Heart left ventricle (tissue), 16 donors: ENCODE data around the gene FGFRL1. TPM values are rescaled to one million over a fixed set of nuclear protein-coding genes. Genes with fewer than 3 reads are reported as not detected.

ENCODE experiments used
- ATAC-seq, 4 donors: fragments of 200-7000 bp; cut with Tn5 transposase; one replicate each; pipeline ENCODE4 v1.9.1; 2020 to 2022; ENCODE audit warnings: moderate library complexity in 4 of 4, mild to moderate bottlenecking in 3 of 4, moderate number of reproducible peaks in 1 of 4
- DNase-seq, 5 donors: peaks; one replicate each; pipeline ENCODE4 v3.0.0-alpha.2; 2020
- H3K27ac ChIP-seq, 12 donors: fragments of 200-600 bp; sonication (generic) in 4 of 12; one replicate each; pipeline versions ENCODE4 v1.5.0 to v1.8.0; 2016 to 2022; ENCODE audit warnings: mild to moderate bottlenecking in 2 of 12
- H3K27me3 ChIP-seq, 9 donors: fragments of 200-600 bp; sonication (generic) in 2 of 9; one replicate each; pipeline versions ENCODE4 v1.5.1 to v1.8.0; 2016 to 2022; ENCODE audit warnings: mild to moderate bottlenecking in 3 of 9
- H3K36me3 ChIP-seq, 9 donors: fragments of 200-600 bp; sonication (generic) in 2 of 9; one replicate each; pipeline versions ENCODE4 v1.5.0 to v1.8.0; 2018 to 2022; ENCODE audit warnings: mild to moderate bottlenecking in 2 of 9
- H3K4me1 ChIP-seq, 12 donors: fragments of 200-600 bp; sonication (generic) in 4 of 12; one replicate each; pipeline versions ENCODE4 v1.5.0 to v1.8.0; 2016 to 2022; ENCODE audit warnings: mild to moderate bottlenecking in 3 of 12
- H3K4me3 ChIP-seq, 12 donors: fragments of 200-600 bp; sonication (generic) in 4 of 12; one replicate each; pipeline versions ENCODE4 v1.5.0 to v1.8.0; 2017 to 2022; ENCODE audit warnings: mild to moderate bottlenecking in 9 of 12, moderate library complexity in 4 of 12
- H3K9me3 ChIP-seq, 12 donors: fragments of 200-600 bp; sonication (generic) in 4 of 12; one replicate each; pipeline versions ENCODE4 v1.5.0 to v1.8.0; 2016 to 2022; ENCODE audit warnings: mild to moderate bottlenecking in 1 of 12
- CTCF ChIP-seq, 12 donors: fragments of 200-600 bp; sonication (generic) in 4 of 12; IDR thresholded peaks; one replicate each; pipeline versions ENCODE4 v1.5.0 to v1.8.0; 2018 to 2022; ENCODE audit warnings: antibody characterized with exemption in 12 of 12, mild to moderate bottlenecking in 5 of 12
- POLR2A ChIP-seq, 2 donors: fragments of 450-650 bp; IDR thresholded peaks; one replicate each; pipeline ENCODE4 v1.6.1; 2017; ENCODE audit warnings: antibody characterized with exemption in 2 of 2, mild to moderate bottlenecking in 2 of 2, moderate library complexity in 2 of 2
- WGBS, 4 donors: extraction: QIAGEN DNeasy Blood & Tissue Kit in 2 of 4; methylation state at CpG; one replicate each; pipeline versions ENCODE4 v1.1.5 to v1.1.7; 2013 to 2018; 5-methylcytosine and 5-hydroxymethylcytosine counted together
- intact Hi-C, 10 donors: fragments of 100-400 bp; cut with DNase I; formaldehyde crosslinking; loops; one replicate each; pipeline versions ENCODE4 v1.11.1 to v1.14.2; 2022
- polyA plus RNA-seq, 2 donors: library from polyadenylated mRNA; stranded (reverse); fragments of 200-250 nt; gene quantifications; one replicate each; pipeline ENCODE4 v1.2.3, GENCODE V29; 2013
- total RNA-seq, 9 donors: library from RNA; depleted of rRNA in 2 of 9; stranded (reverse); fragments of >200 nt in 2 of 9; fragmentation: NEBNext Ultra II Directional in 3 of 9; extraction: Animal tissue kit (Norgen Biotek cat#: 25700) in 3 of 9; gene quantifications; one replicate each; pipeline versions ENCODE4 v1.1.0 to v1.2.4, GENCODE V29; 2016 to 2023
- donor health status: ischemic (EF 13 %, LVEDD 7.1; RV severe dilation, severe dysfunction).
- donor health status: healthy with polysubstance abuse.
- donor health status: DM: no; HTN: yes; CAD: no.
- donor health status: DM: no; HTN: no; CAD: no.
- donor health status: ischemic (EF 25% LVEDD 6.9; RV normal size, moderate dysfunction).
- donor health status: ischemic (EF 25% LVEDD 5.7; RV mildly dilated, moderate dysfunction).
- donor health status: healthy.
- donor health status: DM: yes; HTN: yes; CAD: no.
- donor health status: ischemic (EF 35%, LVEDD 5.7; RV mildly dilated, moderate dysfunction).
- donor health status: nonischemic (EF 11% LVEDD 7.7; RV severe dilation, severe dysfunction).
- donor health status: DM: yes; HTN: yes; CAD: no.
- donor health status: PGD.
- donor health status: ischemic (EF 29% LVEDD 5.4; RV normal size, mild dysfunction).
- donor health status: nonischemic (EF 23%, LVEDD 6.1; RV moderate dilation, normal function).

FGFRL1 gene
- total and polyA plus RNA-seq, 11 donors, result 23.6 to 90.7 (median 30.6) TPM

GRCh38 chr4:1021386-1022050 is 10.1 kb downstream of the FGFRL1 start:
- peaks cover 0 to 4% (median 0%) of the 10 kb centered on the region in 12 donors for H3K4me1 ChIP-seq
- WGBS, 4 donors, result 84 to 92% (median 89%) methylated on average over 16 to 19 of the region's 19 CpGs
- H3K4me3 ChIP-seq, result no peak overlapping the region
- H3K9me3 ChIP-seq, result no peaks in the 10 kb centered on the region
- intact Hi-C loops, result no loop called here
- H3K27ac ChIP-seq, result no peak overlapping the region
- H3K27me3 ChIP-seq, result no peaks in the 10 kb centered on the region
- no peak for DNase-seq
- H3K36me3 ChIP-seq, result peaks cover 0 to 16% (median 0%) of the 10 kb centered on the region in 9 donors
- TF ChIP-seq POLR2A (IDR thresholded peaks at IDR 0.05) (no peak), CTCF (IDR thresholded peaks at IDR 0.05) (no peak)
- no peak for ATAC-seq

GRCh38 chr4:1022051-1022738 is 10.8 kb downstream of the FGFRL1 start:
- intact Hi-C loops, result no loop called here
- Histone ChIP-seq H3K27ac (no peak overlapping the region), H3K36me3 (peaks cover 0 to 16% (median 0%) of the 10 kb centered on the region in 9 donors), H3K4me3 (no peak overlapping the region), H3K27me3 (no peaks in the 10 kb centered on the region), H3K4me1 (peaks cover 0 to 6% (median 0%) of the 10 kb centered on the region in 12 donors), H3K9me3 (no peaks in the 10 kb centered on the region)
- DNase-seq (no peak), ATAC-seq (no peak)
- TF ChIP-seq CTCF (IDR thresholded peaks at IDR 0.05) (no peak), POLR2A (IDR thresholded peaks at IDR 0.05) (no peak)
- 94 to 96% (median 94%) methylated on average over 26 to 46 of the region's 46 CpGs for WGBS, 4 donors

- intact Hi-C loops, result no loop called here
- no peak overlapping the region for H3K27ac ChIP-seq
- peaks cover 0 to 16% (median 0%) of the 10 kb centered on the region in 9 donors for H3K36me3 ChIP-seq
- H3K4me3 ChIP-seq, result no peak overlapping the region
- no peak for ATAC-seq
- TF ChIP-seq POLR2A (IDR thresholded peaks at IDR 0.05) (no peak), CTCF (IDR thresholded peaks at IDR 0.05) (no peak)
- no peak for DNase-seq
- H3K27me3 ChIP-seq, result no peaks in the 10 kb centered on the region
- H3K9me3 ChIP-seq, result no peaks in the 10 kb centered on the region
- 89 to 92% (median 91%) methylated on average over 14 to 19 of the region's 19 CpGs for WGBS, 4 donors
- H3K4me1 ChIP-seq, result peaks cover 0 to 6% (median 0%) of the 10 kb centered on the region in 12 donors
Observed at GRCh38 chr4:1022739-1023066, 11.3 kb downstream of the FGFRL1 start.

- no peak overlapping the region for H3K27ac ChIP-seq
- no peaks in the 10 kb centered on the region for H3K9me3 ChIP-seq
- intact Hi-C loops, result no loop called here
- peaks cover 0 to 16% (median 0%) of the 10 kb centered on the region in 9 donors for H3K36me3 ChIP-seq
- H3K4me3 ChIP-seq, result no peak overlapping the region
- TF ChIP-seq CTCF (IDR thresholded peaks at IDR 0.05) (no peak), POLR2A (IDR thresholded peaks at IDR 0.05) (no peak)
- peaks cover 0 to 6% (median 0%) of the 10 kb centered on the region in 12 donors for H3K4me1 ChIP-seq
- 92 to 95% (median 92%) methylated on average over 9 to 20 of the region's 20 CpGs for WGBS, 4 donors
- no peak for DNase-seq
- H3K27me3 ChIP-seq, result no peaks in the 10 kb centered on the region
- ATAC-seq, result no peak
Observed at GRCh38 chr4:1023075-1023640, 11.7 kb downstream of the FGFRL1 start.
